SK-N-MC (cell line): ENCODE data around the gene UNC79.

Experiments used
- DNase-seq: peaks from one replicate; pipeline ENCODE4 v3.0.0-alpha.2; 2011; ENCODE audit warnings: low read depth, low spot score
- H3K27ac ChIP-seq: fragments of 200-600 bp; sonication (generic); 2 replicates; pipeline ENCODE4 v1.5.1; 2016; ENCODE audit warnings: mixed run types
- H3K36me3 ChIP-seq: fragments of 200-600 bp; sonication (generic); 2 replicates; pipeline ENCODE4 v1.6.1; 2017; ENCODE audit warnings: antibody characterized with exemption, low read length, mixed read lengths; ENCODE audit not compliant: insufficient read depth
- H3K4me3 ChIP-seq: fragments of 200-600 bp; sonication (generic); 2 replicates; pipeline ENCODE4 v1.5.1; 2016
- H3K9ac ChIP-seq: fragments of 200-600 bp; sonication (generic); 2 replicates; pipeline ENCODE4 v1.8.0; 2017; ENCODE audit warnings: mixed run types, mixed read lengths; ENCODE audit not compliant: insufficient read length
- H3K9me3 ChIP-seq: fragments of 200-600 bp; sonication (generic); 2 replicates; pipeline ENCODE4 v1.6.1; 2017; ENCODE audit warnings: low read depth, mild to moderate bottlenecking, antibody characterized with exemption, low read length, moderate library complexity, mixed read lengths
- EZH2 ChIP-seq: fragments of 200-600 bp; sonication (generic); IDR thresholded peaks from one replicate; pipeline ENCODE4 v1.6.1; 2017; ENCODE audit warnings: antibody characterized with exemption
- FOXP2 ChIP-seq: optimal IDR thresholded peaks from 2 replicates; pipeline ENCODE3; 2011; ENCODE audit warnings: mild to moderate bottlenecking, moderate library complexity; ENCODE audit not compliant: insufficient read depth; ENCODE audit errors: extremely low read length, control extremely low read depth
- POLR2AphosphoS5 ChIP-seq: IDR thresholded peaks from 2 replicates; pipeline ENCODE4 v1.6.1; 2012; ENCODE audit warnings: mild to moderate bottlenecking, low read depth, low read length, borderline replicate concordance

The UNC79 gene

DNA sequence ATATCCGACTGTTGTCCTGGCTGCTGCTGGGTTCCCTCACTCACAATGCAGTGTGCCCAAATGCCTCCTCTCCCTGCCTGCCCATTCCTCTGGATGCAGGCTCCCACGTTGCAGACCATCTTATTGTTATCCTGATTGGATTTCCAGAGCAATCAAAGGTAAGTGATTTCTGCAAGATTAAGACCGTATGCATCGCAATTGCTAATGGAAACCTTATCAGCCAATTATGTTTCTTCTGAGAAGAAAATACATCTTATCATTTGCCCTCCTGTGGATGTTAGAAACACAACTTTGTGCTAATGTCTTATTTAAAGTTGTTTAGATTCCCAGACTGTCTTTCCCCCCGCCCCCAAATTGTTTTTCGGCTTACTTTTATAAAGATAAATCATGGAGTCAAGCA lies 259.4 kb downstream of the UNC79 start:
- Histone ChIP-seq H3K9ac (no peak overlapping the region), H3K9me3 (no peaks in the 10 kb centered on the region), H3K4me3 (no peak overlapping the region), H3K27ac (no peak overlapping the region), H3K36me3 (no peaks in the 10 kb centered on the region)
- TF ChIP-seq EZH2 (no peak), POLR2AphosphoS5 (no peak), FOXP2 (no peak)
- DNase-seq: no peak

DNA sequence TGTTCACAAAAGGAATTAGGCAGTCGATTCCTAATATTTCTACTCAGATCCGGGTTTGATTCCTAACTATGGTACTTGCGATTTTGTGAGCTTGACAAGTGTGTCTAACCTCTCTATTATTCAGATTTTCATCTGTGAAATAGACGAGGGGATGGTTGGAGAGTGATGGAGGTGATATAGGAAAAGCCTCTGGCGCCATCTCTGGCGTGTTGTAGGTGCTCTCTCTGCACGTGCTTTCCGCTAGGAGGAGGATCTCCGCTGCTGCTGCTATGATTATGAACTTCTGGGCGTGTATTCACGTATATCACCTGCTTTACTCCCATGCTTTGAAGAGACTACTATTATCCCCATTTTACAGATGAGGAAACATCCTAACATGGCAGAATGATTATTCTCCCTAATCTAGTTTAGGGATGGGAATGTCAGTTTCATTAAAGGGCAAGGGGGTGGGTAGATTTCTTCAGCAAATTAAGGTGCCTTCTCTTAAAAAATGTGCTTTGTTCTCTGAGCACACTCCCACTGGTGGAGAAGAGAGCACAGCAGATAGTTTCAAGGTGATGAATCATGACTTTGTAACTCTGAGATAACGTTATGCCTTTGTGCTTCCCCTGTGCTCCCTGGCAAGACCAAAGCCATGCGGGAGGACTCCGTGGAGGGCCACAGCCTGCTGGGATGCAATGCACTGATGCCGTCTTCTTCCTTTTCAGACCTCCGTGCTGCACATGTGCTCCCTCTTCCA lies 260.5 kb downstream of the UNC79 start:
- H3K27ac ChIP-seq: no peak overlapping the region
- no peaks in the 10 kb centered on the region for H3K36me3 ChIP-seq
- no peak overlapping the region for H3K4me3 ChIP-seq
- no peaks in the 10 kb centered on the region for H3K9me3 ChIP-seq
- no peak overlapping the region for H3K9ac ChIP-seq
- TF ChIP-seq POLR2AphosphoS5 (no peak), FOXP2 (no peak)
- DNase-seq: no peak

DNA sequence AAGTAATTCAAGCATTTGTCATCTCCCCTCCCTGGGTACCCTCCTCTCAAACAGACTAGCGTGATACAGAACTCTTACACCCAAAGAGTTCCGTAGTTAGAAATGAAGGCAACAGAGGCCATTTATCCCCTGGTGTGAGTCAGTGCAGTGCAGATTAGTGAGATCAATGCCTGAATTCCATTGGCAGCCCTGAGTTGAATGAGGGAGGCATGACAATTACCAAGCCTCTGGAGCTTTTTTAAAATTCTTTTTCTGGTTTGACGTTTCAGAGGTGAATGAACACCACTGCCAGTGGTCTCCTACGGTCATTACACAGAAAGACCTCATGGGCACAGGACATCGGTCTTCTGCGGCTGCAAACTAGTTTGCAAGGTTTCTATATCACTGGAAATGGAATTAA lies 263.2 kb downstream of the UNC79 start:
- Histone ChIP-seq H3K4me3 (no peak overlapping the region), H3K27ac (no peak overlapping the region), H3K9ac (no peak overlapping the region), H3K36me3 (no peaks in the 10 kb centered on the region), H3K9me3 (no peaks in the 10 kb centered on the region)
- no peak for TF ChIP-seq POLR2AphosphoS5
- TF ChIP-seq FOXP2: no peak
- no peak for TF ChIP-seq EZH2
- no peak for DNase-seq

DNA sequence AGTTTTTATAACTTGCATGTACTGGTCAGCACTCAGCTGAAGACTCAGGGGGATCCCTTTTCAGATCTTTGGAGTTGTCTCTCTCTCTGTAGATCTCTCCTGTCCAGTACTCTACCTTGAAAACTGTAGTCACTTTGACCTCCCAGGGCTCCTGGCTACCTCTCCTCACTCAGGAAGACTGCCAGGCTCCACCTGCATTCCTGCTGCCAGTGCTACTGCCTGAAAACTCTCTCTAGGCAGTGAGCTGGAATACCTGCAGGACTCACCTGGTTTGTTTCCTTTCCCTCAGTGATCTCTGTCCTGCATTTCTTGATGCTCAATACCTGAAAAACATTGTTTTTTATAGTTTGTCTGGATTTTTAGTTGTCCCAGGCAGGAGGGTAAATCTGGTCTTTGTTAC lies 270.2 kb downstream of the UNC79 start:
- H3K27ac ChIP-seq: no peak overlapping the region
- H3K9me3 ChIP-seq: no peaks in the 10 kb centered on the region
- TF ChIP-seq POLR2AphosphoS5 (no peak), FOXP2 (no peak), EZH2 (no peak)
- no peak overlapping the region for H3K4me3 ChIP-seq
- DNase-seq: no peak
- no peaks in the 10 kb centered on the region for H3K36me3 ChIP-seq
- no peak overlapping the region for H3K9ac ChIP-seq

GRCh38 chr14:93701562-93701961 lies 270.8 kb downstream of the UNC79 start:
- Histone ChIP-seq H3K9me3 (no peaks in the 10 kb centered on the region), H3K4me3 (no peak overlapping the region), H3K36me3 (no peaks in the 10 kb centered on the region), H3K9ac (no peak overlapping the region), H3K27ac (no peak overlapping the region)
- no peak for TF ChIP-seq POLR2AphosphoS5
- DNase-seq: no peak

GRCh38 chr14:93702946-93703345 lies 272.2 kb downstream of the UNC79 start:
- no peaks in the 10 kb centered on the region for H3K36me3 ChIP-seq
- H3K4me3 ChIP-seq: no peak overlapping the region
- no peaks in the 10 kb centered on the region for H3K9me3 ChIP-seq
- DNase-seq: no peak
- TF ChIP-seq POLR2AphosphoS5 (no peak), FOXP2 (no peak), EZH2 (no peak)
- no peak overlapping the region for H3K27ac ChIP-seq
- no peak overlapping the region for H3K9ac ChIP-seq

DNA sequence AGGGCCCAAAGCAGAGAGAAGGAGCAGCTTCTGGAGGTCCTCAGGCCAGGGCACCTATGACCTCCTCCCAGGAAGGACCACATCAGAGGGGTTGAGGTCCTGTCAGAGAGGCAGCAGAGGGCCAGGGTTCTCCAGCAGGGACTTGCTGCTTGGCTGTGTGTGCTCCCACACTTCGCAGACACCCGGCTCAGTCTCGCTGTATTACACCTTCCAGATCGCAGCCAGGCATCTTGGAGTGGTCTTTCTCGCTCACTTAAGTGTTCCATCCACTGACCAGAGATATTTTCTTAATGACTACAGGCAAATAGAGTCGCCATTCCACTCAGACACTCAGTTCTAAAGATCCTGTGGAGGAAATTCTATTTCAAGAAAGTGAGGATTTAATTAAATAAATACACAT lies 273.2 kb downstream of the UNC79 start:
- no peak overlapping the region for H3K9ac ChIP-seq
- no peak for DNase-seq
- no peaks in the 10 kb centered on the region for H3K36me3 ChIP-seq
- TF ChIP-seq EZH2 (no peak), POLR2AphosphoS5 (no peak), FOXP2 (no peak)
- H3K9me3 ChIP-seq: no peaks in the 10 kb centered on the region
- no peak overlapping the region for H3K4me3 ChIP-seq
- H3K27ac ChIP-seq: no peak overlapping the region

DNA sequence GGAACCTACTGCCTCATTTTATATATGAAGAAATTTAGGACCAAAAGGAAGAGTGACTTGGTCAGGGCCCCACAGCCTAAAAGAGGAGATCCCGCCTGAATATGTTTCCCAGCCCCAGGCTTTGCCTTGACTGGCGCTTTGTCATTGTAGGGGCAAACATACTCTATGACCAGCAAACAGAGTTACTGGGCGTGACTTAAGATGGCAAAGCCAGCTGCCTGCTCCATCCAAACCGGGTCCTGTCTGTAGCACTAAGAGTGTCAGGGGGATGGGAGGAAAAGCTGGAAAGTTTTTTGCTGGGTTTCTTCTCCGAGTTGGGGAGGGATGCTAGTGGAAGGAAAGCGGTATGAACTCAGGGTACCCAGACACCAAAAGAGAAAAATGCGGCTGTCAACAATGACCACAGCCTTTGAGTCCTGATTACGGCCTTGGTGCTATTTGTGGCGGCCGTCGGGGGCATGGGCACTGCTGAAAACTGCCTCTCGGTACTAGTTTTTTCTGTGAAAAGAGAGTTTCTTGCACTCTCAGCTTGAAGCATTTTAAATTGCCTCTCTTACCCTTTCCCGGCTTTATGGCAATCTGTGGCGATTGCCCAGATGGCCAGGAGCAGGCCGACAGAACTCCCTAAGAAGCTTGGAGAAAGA lies 274.9 kb downstream of the UNC79 start:
- TF ChIP-seq EZH2 (no peak), FOXP2 (no peak), POLR2AphosphoS5 (no peak)
- no peak for DNase-seq

DNA sequence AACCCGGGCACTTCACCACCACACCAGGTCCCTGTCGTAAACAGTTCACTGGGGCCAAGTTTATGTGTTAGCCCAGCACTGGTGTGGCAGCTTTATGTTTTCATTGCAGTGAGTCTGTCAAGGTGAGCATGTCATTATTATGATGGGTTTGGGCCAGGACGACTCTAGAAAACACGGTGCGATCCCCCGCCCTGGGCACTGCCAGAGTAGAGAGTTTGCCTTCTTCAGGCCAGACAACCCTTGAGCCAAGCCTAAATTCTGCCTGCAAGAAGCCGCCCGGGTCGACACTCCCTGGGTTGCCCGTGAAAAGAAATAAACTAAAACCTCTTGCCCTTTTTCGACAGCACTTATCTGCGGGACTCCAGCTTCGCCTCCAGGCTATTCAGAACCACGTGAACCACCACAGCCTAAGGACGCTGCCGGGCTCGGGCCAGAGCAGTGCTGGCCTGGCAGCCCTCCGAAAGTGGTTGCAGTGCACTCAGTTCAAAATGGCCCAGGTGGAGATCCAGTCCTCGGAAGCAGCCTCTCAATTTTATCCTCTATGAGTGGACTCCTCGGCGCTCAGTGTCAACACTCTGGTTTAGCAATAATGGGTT lies 275.7 kb downstream of the UNC79 start:
- Histone ChIP-seq H3K9me3 (no peaks in the 10 kb centered on the region), H3K36me3 (no peaks in the 10 kb centered on the region), H3K9ac (no peak overlapping the region), H3K4me3 (no peak overlapping the region), H3K27ac (no peak overlapping the region)
- DNase-seq: no peak
- TF ChIP-seq EZH2 (no peak), FOXP2 (no peak), POLR2AphosphoS5 (no peak)

More for the DNA sequence above, 274.9 kb downstream of the UNC79 start:
- H3K4me3 ChIP-seq: no peak overlapping the region
- H3K36me3 ChIP-seq: no peaks in the 10 kb centered on the region
- no peaks in the 10 kb centered on the region for H3K9me3 ChIP-seq
- no peak overlapping the region for H3K9ac ChIP-seq
- H3K27ac ChIP-seq: no peak overlapping the region

GRCh38 chr14:93707475-93707874 lies 276.7 kb downstream of the UNC79 start:
- H3K9ac ChIP-seq: no peak overlapping the region
- H3K27ac ChIP-seq: no peak overlapping the region
- H3K4me3 ChIP-seq: no peak overlapping the region
- no peaks in the 10 kb centered on the region for H3K36me3 ChIP-seq
- no peak for DNase-seq
- TF ChIP-seq FOXP2: no peak
- H3K9me3 ChIP-seq: no peaks in the 10 kb centered on the region
